Measurements from ENCODE around the gene LRP2BP. TPM values are rescaled to one million over a fixed set of nuclear protein-coding genes. Genes with fewer than 3 reads are reported as not detected.

Gene LRP2BP
- total and polyA plus RNA-seq, 2 donors, result 0.71 to 0.91 TPM

DNA sequence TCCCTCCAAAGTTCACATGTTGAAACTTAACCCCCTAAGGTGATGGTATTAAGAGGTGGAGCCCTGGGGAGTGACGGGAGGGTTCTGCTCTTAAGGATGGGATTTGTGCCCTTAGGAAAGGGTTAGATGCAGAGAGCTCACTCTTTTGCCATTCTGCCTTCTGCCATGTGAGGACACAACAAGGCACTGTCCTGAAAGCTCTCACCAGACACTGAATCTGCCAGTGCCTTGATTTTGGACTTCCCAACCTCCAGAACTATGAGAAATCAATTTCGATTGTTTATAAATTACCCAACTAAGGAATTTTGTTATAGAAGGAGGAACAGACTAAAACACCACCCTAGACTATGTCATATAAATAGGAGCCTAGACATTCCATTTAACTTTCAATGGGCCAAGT, 11.7 kb downstream of the LRP2BP start:
- WGBS, result 98% methylated on average over 2 of the region's 2 CpGs
- DNase-seq (ENCODE audit: low read depth in 6 of 9, low spot score in 9 of 9), result no peak
- Histone ChIP-seq H3K27ac (ENCODE audit: low read depth in 1 of 2, low read length in 1 of 2) (no peak overlapping the region), H3K9me3 (ENCODE audit: control insufficient read depth in 2 of 2, insufficient read depth in 1 of 2, low read length in 1 of 2) (no peaks in the 10 kb centered on the region), H3K27me3 (ENCODE audit: control insufficient read depth in 2 of 2, insufficient read depth in 1 of 2, low read length in 1 of 2) (no peaks in the 10 kb centered on the region), H3K4me1 (ENCODE audit: control insufficient read depth in 2 of 2, insufficient read depth in 2 of 2, low read length in 2 of 2) (no peaks in the 10 kb centered on the region), H3K36me3 (ENCODE audit: control insufficient read depth in 2 of 2, insufficient read depth in 2 of 2, low read length in 1 of 2) (no peaks in the 10 kb centered on the region), H3K4me3 (ENCODE audit: low read length in 2 of 2) (no peak overlapping the region)

DNA sequence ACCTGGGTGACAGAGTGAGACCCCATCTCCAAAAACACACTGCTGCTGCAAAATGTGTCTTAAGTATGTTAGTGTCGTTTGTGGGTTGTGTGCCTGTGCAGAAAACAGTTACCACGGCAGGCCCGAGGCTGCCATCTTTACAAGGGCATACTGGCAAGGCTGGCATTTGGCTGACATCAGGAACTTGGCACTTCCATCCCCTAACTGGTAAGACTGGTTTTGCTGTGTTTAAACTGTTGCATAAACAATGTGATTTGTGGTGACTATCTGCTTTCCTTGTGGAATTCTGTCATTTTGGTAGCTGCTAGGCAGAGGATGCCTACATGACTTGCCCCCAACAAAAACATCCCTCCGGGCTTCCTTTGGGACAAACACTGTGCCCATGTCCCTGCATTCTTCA, 12.3 kb downstream of the LRP2BP start:
- no peak for DNase-seq (ENCODE audit: low read depth in 6 of 9, low spot score in 9 of 9)
- Histone ChIP-seq H3K27me3 (ENCODE audit: control insufficient read depth in 2 of 2, insufficient read depth in 1 of 2, low read length in 1 of 2) (no peaks in the 10 kb centered on the region), H3K4me3 (ENCODE audit: low read length in 2 of 2) (no peak overlapping the region), H3K27ac (ENCODE audit: low read depth in 1 of 2, low read length in 1 of 2) (no peak overlapping the region), H3K4me1 (ENCODE audit: control insufficient read depth in 2 of 2, insufficient read depth in 2 of 2, low read length in 2 of 2) (no peaks in the 10 kb centered on the region), H3K9me3 (ENCODE audit: control insufficient read depth in 2 of 2, insufficient read depth in 1 of 2, low read length in 1 of 2) (no peaks in the 10 kb centered on the region), H3K36me3 (ENCODE audit: control insufficient read depth in 2 of 2, insufficient read depth in 2 of 2, low read length in 1 of 2) (no peaks in the 10 kb centered on the region)
- 87% methylated on average over 4 of the region's 4 CpGs for WGBS

DNA sequence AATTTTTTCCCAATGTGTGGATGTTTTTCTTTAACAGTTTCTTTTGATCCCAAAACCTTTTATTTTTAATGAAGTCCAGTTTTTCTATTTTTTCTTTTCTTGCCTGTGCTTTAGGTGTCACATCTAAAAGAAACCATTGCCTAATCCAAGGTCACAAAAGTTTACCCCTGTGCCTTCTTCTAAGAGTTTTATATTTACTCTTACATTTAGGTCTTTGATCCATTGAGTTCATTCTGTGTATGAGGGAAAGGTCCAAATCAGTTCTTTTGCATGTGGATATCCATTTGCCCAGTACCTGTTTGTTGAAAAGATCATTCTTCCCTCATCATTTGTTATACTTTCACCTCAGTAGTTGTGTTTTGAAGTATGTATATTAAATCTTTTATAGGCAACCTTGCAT, 13.0 kb downstream of the LRP2BP start:
- no peaks in the 10 kb centered on the region for H3K9me3 ChIP-seq (ENCODE audit: control insufficient read depth in 2 of 2, insufficient read depth in 1 of 2, low read length in 1 of 2)
- H3K4me1 ChIP-seq (ENCODE audit: control insufficient read depth in 2 of 2, insufficient read depth in 2 of 2, low read length in 2 of 2), result no peaks in the 10 kb centered on the region
- no peaks in the 10 kb centered on the region for H3K36me3 ChIP-seq (ENCODE audit: control insufficient read depth in 2 of 2, insufficient read depth in 2 of 2, low read length in 1 of 2)
- no peak overlapping the region for H3K27ac ChIP-seq (ENCODE audit: low read depth in 1 of 2, low read length in 1 of 2)
- no peaks in the 10 kb centered on the region for H3K27me3 ChIP-seq (ENCODE audit: control insufficient read depth in 2 of 2, insufficient read depth in 1 of 2, low read length in 1 of 2)
- no peak for DNase-seq (ENCODE audit: low read depth in 6 of 9, low spot score in 9 of 9)
- H3K4me3 ChIP-seq (ENCODE audit: low read length in 2 of 2), result no peak overlapping the region

DNA sequence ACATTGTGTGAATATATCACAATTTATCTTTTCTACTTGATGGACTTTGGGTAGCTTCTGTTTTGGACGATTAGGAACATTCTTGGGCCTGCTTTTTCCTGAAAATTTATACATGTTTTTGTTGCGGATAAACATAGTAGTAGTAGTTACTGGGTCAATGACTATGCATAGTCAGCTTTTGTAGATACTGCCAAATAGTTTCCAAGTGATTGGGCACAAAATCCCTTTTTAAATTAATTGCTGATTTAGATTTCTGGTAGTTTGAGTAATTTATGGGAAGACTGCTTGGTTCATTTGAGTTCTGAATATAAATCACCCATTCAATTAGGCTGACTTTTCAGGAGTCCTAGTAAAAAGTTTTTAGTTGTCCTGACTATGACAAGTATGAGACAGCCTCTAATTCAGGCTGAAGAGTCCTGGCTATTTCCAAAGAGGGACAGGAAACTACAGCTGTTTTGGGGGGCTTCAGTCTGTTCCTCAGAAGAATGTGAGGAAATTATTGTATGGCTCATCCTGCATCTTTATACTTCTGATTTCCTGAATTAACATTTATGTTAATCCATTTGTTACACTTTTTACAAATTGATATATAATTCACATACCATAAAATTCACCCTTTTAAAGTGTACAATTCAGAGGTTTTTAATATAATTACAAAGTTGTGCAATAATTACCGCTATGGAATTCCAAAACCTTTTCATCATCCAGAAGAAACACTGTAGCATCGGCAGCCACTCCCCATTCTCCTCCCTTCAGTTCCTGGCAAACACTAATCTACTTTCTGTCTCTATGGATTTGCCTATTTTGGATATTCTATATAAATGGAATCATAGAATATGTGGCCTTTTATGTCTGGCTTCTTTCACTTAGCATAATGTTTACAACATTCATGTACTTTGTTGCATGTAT, 14.2 kb downstream of the LRP2BP start:
- 70% methylated on average over 4 of the region's 4 CpGs for WGBS
- H3K36me3 ChIP-seq (ENCODE audit: control insufficient read depth in 2 of 2, insufficient read depth in 2 of 2, low read length in 1 of 2), result no peaks in the 10 kb centered on the region
- no peaks in the 10 kb centered on the region for H3K4me1 ChIP-seq (ENCODE audit: control insufficient read depth in 2 of 2, insufficient read depth in 2 of 2, low read length in 2 of 2)
- H3K4me3 ChIP-seq (ENCODE audit: low read length in 2 of 2), result no peak overlapping the region
- H3K9me3 ChIP-seq (ENCODE audit: control insufficient read depth in 2 of 2, insufficient read depth in 1 of 2, low read length in 1 of 2), result no peaks in the 10 kb centered on the region
- no peaks in the 10 kb centered on the region for H3K27me3 ChIP-seq (ENCODE audit: control insufficient read depth in 2 of 2, insufficient read depth in 1 of 2, low read length in 1 of 2)
- no peak for DNase-seq (ENCODE audit: low read depth in 6 of 9, low spot score in 9 of 9)
- no peak overlapping the region for H3K27ac ChIP-seq (ENCODE audit: low read depth in 1 of 2, low read length in 1 of 2)

DNA sequence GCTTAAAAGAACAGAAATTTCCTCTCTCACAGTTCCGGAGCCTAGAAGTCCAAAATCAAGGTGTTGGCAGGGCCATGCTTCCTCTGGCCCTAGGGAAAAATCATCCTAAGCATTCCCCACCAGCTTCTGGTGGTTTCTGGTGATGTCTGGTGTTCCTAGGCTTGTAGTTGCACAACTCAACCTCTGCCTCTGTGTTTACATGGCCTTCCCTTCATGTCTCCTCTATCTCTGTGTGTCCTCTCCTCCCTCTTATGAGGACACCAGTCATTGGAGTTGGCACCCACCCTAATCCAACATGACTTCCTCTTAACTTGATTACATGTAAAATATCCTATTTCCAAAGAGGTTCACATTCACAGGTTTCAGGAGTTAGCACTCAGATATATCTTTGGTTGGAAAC, 15.4 kb downstream of the LRP2BP start:
- Histone ChIP-seq H3K27me3 (ENCODE audit: control insufficient read depth in 2 of 2, insufficient read depth in 1 of 2, low read length in 1 of 2) (no peaks in the 10 kb centered on the region), H3K4me1 (ENCODE audit: control insufficient read depth in 2 of 2, insufficient read depth in 2 of 2, low read length in 2 of 2) (no peaks in the 10 kb centered on the region), H3K9me3 (ENCODE audit: control insufficient read depth in 2 of 2, insufficient read depth in 1 of 2, low read length in 1 of 2) (no peaks in the 10 kb centered on the region), H3K36me3 (ENCODE audit: control insufficient read depth in 2 of 2, insufficient read depth in 2 of 2, low read length in 1 of 2) (no peaks in the 10 kb centered on the region), H3K4me3 (ENCODE audit: low read length in 2 of 2) (no peak overlapping the region), H3K27ac (ENCODE audit: low read depth in 1 of 2, low read length in 1 of 2) (no peak overlapping the region)
- WGBS, result 89% methylated on average over 1 of the region's 1 CpG
- DNase-seq (ENCODE audit: low read depth in 6 of 9, low spot score in 9 of 9), result no peak

DNA sequence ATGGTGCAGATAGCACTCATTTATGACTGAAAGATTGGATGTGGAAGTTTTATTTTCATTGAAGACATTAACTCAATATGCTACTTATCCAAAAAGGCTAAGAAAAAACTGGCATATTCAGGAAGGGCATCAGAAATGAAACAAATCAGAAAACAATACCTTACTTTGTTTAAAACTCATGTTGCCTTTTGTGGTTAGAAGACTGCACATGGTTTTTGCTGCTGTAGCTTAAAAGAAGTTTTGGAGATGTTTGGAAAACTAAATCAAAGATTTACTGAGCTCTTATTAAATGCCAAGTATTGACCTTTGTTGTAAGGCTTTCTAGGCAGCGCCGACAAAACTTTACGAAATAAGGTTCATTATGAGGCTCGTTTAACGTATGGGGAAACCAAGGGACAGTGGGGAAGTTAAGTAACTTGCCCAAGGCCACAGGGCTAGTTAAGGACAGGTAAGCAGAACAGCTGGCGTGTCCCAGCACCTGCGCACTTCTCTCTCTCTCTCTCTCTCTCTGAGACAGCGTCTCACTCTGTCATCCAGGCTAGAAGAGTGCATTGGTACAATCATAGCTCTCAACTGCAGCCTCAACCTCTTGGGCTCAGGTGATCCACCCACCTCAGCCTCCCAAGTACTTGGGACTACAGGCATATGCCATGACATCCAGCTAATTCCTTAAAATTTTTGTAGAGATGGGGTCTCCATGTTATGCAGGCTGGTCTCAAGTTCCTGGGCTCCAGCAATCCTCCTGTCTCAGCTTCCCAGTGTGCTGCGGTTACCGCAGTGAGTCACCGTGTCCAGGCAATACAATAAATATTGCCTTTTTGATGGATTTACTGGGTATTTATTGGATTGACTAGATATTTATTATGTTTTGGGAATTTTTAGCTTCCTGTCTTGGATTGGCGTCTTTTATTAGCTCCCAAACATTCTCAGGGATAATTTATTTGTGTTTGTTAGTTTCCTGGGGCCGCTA, 16.1 kb downstream of the LRP2BP start:
- no peaks in the 10 kb centered on the region for H3K36me3 ChIP-seq (ENCODE audit: control insufficient read depth in 2 of 2, insufficient read depth in 2 of 2, low read length in 1 of 2)
- H3K9me3 ChIP-seq (ENCODE audit: control insufficient read depth in 2 of 2, insufficient read depth in 1 of 2, low read length in 1 of 2), result no peaks in the 10 kb centered on the region
- H3K27ac ChIP-seq (ENCODE audit: low read depth in 1 of 2, low read length in 1 of 2), result no peak overlapping the region
- no peak overlapping the region for H3K4me3 ChIP-seq (ENCODE audit: low read length in 2 of 2)
- H3K27me3 ChIP-seq (ENCODE audit: control insufficient read depth in 2 of 2, insufficient read depth in 1 of 2, low read length in 1 of 2), result no peaks in the 10 kb centered on the region
- H3K4me1 ChIP-seq (ENCODE audit: control insufficient read depth in 2 of 2, insufficient read depth in 2 of 2, low read length in 2 of 2), result no peaks in the 10 kb centered on the region
- 98% methylated on average over 13 of the region's 13 CpGs for WGBS
- DNase-seq (ENCODE audit: low read depth in 6 of 9, low spot score in 9 of 9), result no peak

DNA sequence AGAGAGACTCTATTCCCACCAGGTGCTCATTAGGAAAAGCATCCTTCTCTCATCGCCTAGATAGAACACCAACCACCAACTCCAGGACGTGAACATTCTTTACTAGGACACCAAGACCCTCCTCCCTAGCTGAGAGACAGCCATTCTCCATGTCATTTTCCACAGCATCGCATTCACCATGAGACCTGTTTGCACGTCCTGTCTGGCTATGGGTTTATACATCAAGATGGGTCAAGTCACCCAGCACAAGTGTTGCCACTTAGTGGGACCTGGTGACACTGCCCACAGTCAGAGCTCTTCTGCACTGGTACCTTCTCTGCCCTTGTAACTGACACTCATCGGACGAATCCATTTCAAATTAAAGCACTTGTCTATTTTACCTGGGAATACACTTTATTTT, 17.5 kb downstream of the LRP2BP start:
- H3K9me3 ChIP-seq (ENCODE audit: control insufficient read depth in 2 of 2, insufficient read depth in 1 of 2, low read length in 1 of 2), result no peaks in the 10 kb centered on the region
- H3K36me3 ChIP-seq (ENCODE audit: control insufficient read depth in 2 of 2, insufficient read depth in 2 of 2, low read length in 1 of 2), result no peaks in the 10 kb centered on the region
- no peak overlapping the region for H3K27ac ChIP-seq (ENCODE audit: low read depth in 1 of 2, low read length in 1 of 2)
- no peaks in the 10 kb centered on the region for H3K4me1 ChIP-seq (ENCODE audit: control insufficient read depth in 2 of 2, insufficient read depth in 2 of 2, low read length in 2 of 2)
- 88% methylated on average over 6 of the region's 6 CpGs for WGBS
- no peak for DNase-seq (ENCODE audit: low read depth in 6 of 9, low spot score in 9 of 9)
- no peak overlapping the region for H3K4me3 ChIP-seq (ENCODE audit: low read length in 2 of 2)
- H3K27me3 ChIP-seq (ENCODE audit: control insufficient read depth in 2 of 2, insufficient read depth in 1 of 2, low read length in 1 of 2), result no peaks in the 10 kb centered on the region

DNA sequence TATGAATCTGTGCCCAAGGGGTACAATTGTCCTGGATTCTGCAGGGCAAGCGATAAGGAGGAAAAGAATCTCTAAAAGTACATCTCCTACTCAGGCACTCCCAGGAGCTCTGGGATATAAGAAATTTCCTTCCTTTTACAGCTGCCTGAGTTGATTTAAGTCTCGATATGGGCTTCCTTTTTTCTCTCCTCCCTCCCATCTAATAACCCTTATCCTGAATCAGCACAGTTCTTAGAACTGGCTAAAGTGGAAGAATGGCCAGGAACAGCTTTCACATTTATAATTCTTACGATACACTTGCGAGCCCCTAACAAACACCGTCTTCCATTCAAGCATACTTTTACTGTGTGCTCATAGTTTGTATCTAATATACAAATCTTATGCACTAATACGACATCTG, 21.2 kb downstream of the LRP2BP start:
- WGBS, result 43% methylated on average over 6 of the region's 6 CpGs

DNA sequence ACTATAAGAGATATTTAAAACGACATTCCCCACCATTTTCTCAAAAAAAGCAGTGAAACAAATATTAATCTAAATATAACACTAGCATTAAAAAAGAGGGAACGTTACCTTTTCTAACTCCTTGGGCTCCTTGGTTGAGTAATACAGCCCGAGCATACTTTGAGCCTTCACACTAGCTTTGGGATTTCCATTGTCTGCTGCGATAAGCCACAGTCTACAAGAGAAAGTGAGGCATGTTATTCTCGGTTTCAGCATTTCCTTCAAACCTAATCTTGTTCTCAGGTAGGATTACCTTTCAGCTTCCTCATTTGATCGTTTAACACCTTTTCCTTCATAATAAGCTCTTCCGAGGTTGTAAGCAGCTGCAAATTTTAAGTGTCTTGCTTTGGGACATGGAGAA, 21.7 kb downstream of the LRP2BP start:
- no peaks in the 10 kb centered on the region for H3K4me1 ChIP-seq (ENCODE audit: control insufficient read depth in 2 of 2, insufficient read depth in 2 of 2, low read length in 2 of 2)
- 72% methylated on average over 7 of the region's 7 CpGs for WGBS
- no peaks in the 10 kb centered on the region for H3K9me3 ChIP-seq (ENCODE audit: control insufficient read depth in 2 of 2, insufficient read depth in 1 of 2, low read length in 1 of 2)
- H3K4me3 ChIP-seq (ENCODE audit: low read length in 2 of 2), result no peak overlapping the region
- no peak overlapping the region for H3K27ac ChIP-seq (ENCODE audit: low read depth in 1 of 2, low read length in 1 of 2)
- H3K36me3 ChIP-seq (ENCODE audit: control insufficient read depth in 2 of 2, insufficient read depth in 2 of 2, low read length in 1 of 2), result no peaks in the 10 kb centered on the region
- no peak for DNase-seq (ENCODE audit: low read depth in 6 of 9, low spot score in 9 of 9)
- no peaks in the 10 kb centered on the region for H3K27me3 ChIP-seq (ENCODE audit: control insufficient read depth in 2 of 2, insufficient read depth in 1 of 2, low read length in 1 of 2)

More for the DNA sequence above, 21.2 kb downstream of the LRP2BP start:
- H3K27ac ChIP-seq (ENCODE audit: low read depth in 1 of 2, low read length in 1 of 2), result no peak overlapping the region
- H3K27me3 ChIP-seq (ENCODE audit: control insufficient read depth in 2 of 2, insufficient read depth in 1 of 2, low read length in 1 of 2), result no peaks in the 10 kb centered on the region
- DNase-seq (ENCODE audit: low read depth in 6 of 9, low spot score in 9 of 9), result no peak
- H3K4me1 ChIP-seq (ENCODE audit: control insufficient read depth in 2 of 2, insufficient read depth in 2 of 2, low read length in 2 of 2), result no peaks in the 10 kb centered on the region
- H3K36me3 ChIP-seq (ENCODE audit: control insufficient read depth in 2 of 2, insufficient read depth in 2 of 2, low read length in 1 of 2), result no peaks in the 10 kb centered on the region
- no peak overlapping the region for H3K4me3 ChIP-seq (ENCODE audit: low read length in 2 of 2)
- H3K9me3 ChIP-seq (ENCODE audit: control insufficient read depth in 2 of 2, insufficient read depth in 1 of 2, low read length in 1 of 2), result no peaks in the 10 kb centered on the region

Data from thymus (tissue), 11 donors.